Omental fat pad (tissue), 4 donors: ENCODE results near the gene IL1RAPL1. TPM values are rescaled to one million over a fixed set of nuclear protein-coding genes. Genes with fewer than 3 reads are reported as not detected.

ENCODE experiments used
- ATAC-seq: fragments of 150-250 bp; one replicate; pipeline ENCODE4 v1.9.1; 2016; ENCODE audit warnings: mild to moderate bottlenecking, moderate library complexity; ENCODE audit not compliant: low FRiP score
- DNase-seq: peaks from one replicate; pipeline ENCODE4 v3.0.0-alpha.2; 2019; ENCODE audit warnings: low spot score
- total RNA-seq, 4 donors: library from RNA; depleted of rRNA; stranded (reverse); fragments of >200 nt; gene quantifications; one replicate each; pipeline ENCODE4 v1.1.0, GENCODE V29; 2016
- TF ChIP-seq, protein P1 (sequence below), 3 donors: fragments of 450-650 bp; IDR thresholded peaks; one replicate each; pipeline ENCODE4 v1.5.1; 2016 to 2017; ENCODE audit warnings: antibody characterized with exemption in 3 of 3, mild to moderate bottlenecking in 3 of 3, moderate library complexity in 2 of 3

The IL1RAPL1 gene
- total RNA-seq, 4 donors from 2014 or later: 0.13 to 0.93 (median 0.42) TPM

DNA sequence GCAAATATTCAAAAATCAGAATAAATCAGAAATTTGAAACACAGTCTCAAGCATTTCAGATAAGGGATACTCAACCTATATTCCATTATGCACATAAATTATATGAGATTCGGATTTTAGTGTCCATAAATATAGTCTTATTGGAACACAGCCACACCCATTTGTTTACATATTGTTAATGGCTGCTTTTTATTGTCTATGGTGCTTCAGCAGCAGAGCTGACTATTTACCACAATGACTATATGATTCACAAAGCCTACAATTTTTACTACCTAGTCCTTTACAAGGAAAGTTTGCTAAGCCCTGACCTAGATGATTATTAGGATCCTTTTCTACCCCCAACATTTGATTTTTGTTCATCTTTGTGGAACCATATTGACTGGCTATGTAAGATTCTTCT is 63.9 kb downstream of the IL1RAPL1 start:
- ATAC-seq: no peak
- TF ChIP-seq, protein P1, sequence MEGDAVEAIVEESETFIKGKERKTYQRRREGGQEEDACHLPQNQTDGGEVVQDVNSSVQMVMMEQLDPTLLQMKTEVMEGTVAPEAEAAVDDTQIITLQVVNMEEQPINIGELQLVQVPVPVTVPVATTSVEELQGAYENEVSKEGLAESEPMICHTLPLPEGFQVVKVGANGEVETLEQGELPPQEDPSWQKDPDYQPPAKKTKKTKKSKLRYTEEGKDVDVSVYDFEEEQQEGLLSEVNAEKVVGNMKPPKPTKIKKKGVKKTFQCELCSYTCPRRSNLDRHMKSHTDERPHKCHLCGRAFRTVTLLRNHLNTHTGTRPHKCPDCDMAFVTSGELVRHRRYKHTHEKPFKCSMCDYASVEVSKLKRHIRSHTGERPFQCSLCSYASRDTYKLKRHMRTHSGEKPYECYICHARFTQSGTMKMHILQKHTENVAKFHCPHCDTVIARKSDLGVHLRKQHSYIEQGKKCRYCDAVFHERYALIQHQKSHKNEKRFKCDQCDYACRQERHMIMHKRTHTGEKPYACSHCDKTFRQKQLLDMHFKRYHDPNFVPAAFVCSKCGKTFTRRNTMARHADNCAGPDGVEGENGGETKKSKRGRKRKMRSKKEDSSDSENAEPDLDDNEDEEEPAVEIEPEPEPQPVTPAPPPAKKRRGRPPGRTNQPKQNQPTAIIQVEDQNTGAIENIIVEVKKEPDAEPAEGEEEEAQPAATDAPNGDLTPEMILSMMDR (IDR thresholded peaks at IDR 0.05): no peak
- no peak for DNase-seq

DNA sequence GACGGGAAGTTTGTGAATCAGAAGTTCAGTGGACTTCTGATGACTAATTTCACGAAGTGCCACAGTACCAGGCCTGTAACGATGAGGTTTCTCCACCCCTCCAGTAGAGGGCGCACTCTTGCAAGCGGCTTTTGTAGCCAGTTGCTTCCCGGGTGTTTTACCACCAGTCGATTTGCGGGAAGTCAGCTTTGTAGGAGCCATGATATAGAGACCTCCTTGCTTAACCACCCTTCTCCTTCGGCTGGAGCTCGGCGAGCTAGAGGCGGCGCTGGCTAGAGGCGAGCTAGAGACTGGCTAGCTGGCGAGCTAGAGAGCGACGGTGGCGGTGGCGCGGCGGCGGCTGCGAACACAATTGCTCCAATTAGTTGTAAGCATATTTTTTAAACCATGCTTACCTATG is 72.0 kb downstream of the IL1RAPL1 start:
- TF ChIP-seq, protein P1 (IDR thresholded peaks at IDR 0.05): no peak
- ATAC-seq: no peak
- DNase-seq: no peak

DNA sequence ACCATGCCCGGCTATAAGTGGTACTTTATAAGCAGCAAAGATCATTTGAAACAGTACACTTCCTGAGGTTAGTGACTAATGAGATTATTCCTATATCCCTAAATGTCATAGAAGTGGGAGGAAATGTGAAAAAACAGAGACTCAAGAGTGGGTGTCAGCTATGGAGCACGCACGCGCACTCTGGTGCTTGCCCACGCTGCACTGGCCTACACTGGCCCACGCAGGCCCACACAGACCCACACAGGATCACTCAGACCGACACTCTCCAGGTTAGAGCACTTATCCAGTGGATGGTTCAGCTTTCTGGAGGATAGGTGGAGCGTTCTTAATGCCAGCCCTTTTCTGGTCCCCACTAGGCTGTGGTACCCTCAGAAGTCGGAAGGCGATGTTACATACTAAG is 78.5 kb downstream of the IL1RAPL1 start:
- TF ChIP-seq, protein P1 (IDR thresholded peaks at IDR 0.05): no peak
- DNase-seq (no peak), ATAC-seq (no peak)

DNA sequence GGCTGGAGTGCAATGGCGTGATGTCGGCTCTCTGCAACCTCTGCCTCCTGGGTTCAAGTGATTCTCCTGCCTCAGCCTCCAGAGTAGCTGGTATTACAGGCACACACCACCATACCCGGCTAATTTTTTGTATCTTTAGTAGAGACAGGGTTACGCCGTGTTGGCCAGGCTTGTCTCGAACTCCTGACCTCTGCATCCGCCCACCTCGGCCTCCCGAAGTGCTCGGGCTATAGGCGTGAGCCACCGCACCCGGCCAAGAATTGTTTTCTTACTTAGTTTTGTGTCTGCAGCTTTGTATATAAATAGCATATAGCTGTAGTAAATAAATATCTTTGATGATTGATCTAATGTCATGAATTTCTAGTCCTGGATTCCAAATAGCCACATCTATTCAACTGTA is 81.1 kb downstream of the IL1RAPL1 start:
- TF ChIP-seq, protein P1 (IDR thresholded peaks at IDR 0.05): no peak
- DNase-seq (no peak), ATAC-seq (no peak)

DNA sequence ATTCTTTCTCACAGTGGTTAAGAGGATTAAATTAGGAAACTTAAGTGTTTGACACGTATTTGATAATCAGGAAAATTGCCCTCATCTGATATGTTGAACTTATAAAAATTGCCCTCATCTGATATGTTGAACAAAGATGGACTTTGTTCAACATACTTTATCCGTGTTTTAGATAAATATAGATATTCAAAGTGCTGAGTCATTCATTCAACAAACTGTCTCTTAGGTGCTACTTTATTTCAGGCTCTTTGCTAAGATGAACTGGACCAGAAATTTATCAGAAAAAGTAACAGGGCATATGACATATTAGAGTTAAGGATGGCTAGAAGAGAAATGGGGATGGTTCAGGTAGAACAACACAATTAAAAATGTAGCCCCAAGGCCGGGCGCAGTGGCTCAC is 81.7 kb downstream of the IL1RAPL1 start:
- ATAC-seq (no peak), DNase-seq (no peak)
- TF ChIP-seq, protein P1 (IDR thresholded peaks at IDR 0.05): no peak

DNA sequence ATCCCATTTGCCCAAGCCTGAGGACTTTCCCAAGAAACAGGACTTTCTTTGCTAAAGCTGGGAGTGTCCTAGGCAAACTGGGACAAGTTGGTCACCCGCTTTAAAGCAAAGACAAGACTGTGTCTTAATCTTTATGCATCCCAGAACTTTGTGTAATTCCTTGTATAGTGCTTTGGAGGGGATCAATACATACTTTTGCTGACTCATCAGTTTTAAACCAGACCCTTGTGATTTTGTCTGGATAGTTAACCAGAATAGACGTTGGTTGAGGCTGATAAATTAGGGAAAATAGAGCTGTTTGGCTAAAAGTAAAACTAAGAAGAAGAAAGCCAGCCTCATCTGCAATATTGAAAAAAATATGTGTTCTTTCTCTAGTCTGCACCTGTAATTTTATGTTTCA is 82.8 kb downstream of the IL1RAPL1 start:
- DNase-seq (no peak), ATAC-seq (no peak)
- TF ChIP-seq, protein P1 (IDR thresholded peaks at IDR 0.05): no peak

DNA sequence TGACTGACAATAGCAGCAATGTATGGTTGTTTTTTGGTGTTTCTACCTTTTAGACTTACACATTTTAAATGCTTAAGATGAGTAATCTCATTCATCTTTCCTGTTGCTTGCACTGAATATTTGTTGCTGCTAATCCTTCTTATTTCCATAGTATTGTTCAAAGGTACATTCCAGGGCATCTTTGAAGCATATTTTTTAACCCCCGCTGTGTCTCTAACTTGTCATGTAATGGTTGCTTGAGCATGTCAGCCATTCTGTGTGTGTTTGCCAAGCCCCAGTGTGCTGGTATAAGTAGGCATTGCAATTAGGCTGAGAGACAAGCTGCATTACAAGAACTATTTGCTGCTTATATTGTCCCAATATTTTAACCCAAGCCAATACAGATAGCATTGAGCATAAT is 87.9 kb downstream of the IL1RAPL1 start:
- no peak for ATAC-seq
- TF ChIP-seq, protein P1 (IDR thresholded peaks at IDR 0.05): no peak

More for the DNA sequence above, 87.9 kb downstream of the IL1RAPL1 start:
- no peak for DNase-seq
